HG02642 (cell line): Measurements from ENCODE around the gene ZNF653.

ENCODE experiments used
- ATAC-seq: cut with Tn5 transposase; IDR thresholded peaks from one replicate; pipeline ENCODE4 v1.9.1; 2021; ENCODE audit warnings: mild to moderate bottlenecking; ENCODE audit not compliant: unreplicated experiment, poor library complexity

Gene ZNF653

DNA sequence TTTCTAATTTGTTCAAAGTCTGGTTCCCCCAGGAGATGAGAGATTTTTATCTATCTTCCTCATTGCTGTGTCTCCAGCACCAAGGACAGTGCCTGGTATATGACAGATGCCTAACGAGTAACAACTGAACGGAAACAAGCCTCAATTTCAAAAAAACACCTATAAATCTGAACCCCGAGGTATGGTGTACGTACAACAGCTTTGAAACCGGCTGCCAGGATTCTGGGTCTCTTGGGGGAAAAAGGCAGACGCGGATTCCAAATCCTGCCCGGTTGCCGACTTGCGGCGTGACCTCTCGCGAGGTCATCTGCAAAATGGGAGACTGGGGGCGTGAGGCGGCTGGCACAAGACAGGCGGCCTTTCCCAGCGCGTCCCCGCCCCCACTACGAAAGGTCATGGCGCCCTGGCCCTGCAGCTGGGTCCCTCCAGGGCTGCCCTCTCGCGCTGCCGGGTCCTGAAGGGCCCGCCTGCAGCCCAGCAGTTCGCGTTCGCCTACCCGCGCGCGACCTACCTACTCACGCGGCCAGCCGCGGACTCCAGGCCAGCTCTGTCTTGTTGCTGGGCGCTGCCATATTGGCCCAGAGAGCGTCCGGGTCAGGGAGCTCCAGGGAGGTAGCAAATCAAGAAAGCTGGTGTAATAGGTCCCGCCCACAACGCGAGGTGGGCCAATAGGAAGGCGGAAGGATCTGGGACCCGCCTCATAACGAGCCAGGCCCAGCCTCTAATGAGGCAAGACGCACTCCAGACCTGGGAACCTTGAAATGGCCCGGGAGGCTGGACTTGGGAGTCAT is 23.1 kb upstream of the ZNF653 start, which contains the start of gene ECSIT:
Gene ECSIT (minus strand): TSS at position 584 of the 791 bp plus-strand sequence. CDS start 9,964 bp downstream, outside the sequence.
- ATAC-seq = peak; percentile 97

DNA sequence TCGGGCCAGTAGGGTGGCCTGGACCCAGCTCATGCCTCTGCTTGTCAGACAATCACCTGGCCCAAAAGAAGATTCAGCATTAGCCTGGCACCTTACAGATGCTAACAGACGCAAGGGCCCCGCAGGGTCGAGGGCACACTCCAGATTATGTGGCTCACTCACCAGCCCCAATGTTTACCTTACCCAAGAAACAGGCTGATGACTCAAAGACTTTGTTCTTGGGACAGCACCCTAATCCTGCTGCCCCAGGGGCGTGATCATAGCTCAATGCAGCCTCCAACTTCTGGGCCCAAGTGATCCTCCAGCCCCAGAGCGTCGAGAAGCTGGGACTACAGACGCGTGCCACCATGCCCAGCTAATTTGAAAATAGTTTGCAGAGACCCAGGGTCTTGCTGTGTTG is 13.5 kb upstream of the ZNF653 start:
- ATAC-seq = no peak

DNA sequence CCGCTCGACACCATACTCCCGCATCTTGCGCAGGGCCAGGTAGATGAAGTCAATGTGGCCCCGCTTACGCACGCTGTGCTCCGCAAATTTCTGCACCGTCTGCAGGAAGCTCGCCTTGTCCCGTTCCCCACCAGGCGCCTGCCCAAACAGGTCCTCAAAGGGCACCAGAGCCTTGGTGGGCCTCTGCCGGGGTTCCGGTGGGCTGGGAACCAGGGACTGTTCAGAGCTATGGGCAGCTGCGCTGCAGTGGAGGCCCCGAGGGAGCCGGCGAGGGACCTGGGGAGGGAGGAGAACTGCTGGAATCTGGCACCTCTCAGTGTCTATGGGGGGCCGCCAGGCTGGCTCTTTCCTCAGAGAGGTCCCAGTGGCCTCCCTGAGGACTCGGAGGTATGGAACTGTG is 8.3 kb upstream of the ZNF653 start:
- no peak for ATAC-seq

DNA sequence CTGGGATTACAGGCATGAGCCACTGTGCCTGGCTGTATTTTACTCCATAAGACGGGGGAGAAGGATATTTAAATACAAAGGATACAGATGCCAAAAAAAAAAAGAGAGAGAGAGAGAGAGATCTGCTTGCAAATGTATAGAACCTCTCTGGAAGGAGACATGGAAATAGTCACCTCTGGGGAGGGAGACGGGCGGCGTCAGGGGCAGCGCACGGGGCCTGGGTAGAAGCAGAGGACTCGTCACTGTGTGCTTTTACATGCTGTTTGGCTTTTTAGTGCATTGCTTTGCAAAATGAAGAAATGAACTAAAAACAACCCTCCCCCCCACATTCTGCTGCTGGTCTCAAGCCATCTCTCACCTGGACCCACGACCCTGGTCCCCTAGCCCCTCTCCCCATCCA is 4.8 kb upstream of the ZNF653 start:
- ATAC-seq = no peak

DNA sequence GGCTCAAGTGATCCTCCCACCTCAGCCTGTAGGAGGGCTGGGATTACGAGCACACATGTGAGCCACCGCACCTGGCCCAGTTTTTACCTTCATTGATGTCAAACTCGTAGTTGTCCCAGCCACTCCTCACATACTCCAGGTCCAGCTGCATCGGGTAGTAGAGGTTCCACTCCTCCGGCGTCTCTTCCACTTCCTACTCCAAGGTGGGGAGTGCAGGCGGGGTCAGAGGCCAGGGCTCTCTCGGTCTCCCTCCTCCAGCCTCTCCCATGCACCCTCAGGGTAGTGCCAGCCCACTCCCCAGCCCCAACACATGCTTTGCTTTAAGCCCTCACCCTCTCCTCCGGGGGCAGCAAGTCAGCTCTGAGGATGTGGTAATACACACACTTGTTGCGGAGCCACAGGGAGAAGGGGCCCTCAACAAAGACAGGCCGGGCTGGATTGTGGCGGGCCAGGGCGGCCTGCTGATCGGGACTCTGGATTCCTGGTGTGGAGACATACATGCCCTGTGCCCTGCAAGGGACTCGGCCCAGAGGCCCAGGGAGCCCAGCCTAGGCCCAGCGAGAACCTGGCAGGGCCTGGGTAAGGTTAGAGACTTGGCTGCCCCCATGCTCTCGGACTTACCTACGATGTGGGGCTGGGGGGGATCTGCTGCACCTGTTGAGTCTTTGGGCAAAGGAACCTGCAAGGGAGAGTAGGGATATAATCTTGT is 1.9 kb upstream of the ZNF653 start:
- no peak for ATAC-seq

DNA sequence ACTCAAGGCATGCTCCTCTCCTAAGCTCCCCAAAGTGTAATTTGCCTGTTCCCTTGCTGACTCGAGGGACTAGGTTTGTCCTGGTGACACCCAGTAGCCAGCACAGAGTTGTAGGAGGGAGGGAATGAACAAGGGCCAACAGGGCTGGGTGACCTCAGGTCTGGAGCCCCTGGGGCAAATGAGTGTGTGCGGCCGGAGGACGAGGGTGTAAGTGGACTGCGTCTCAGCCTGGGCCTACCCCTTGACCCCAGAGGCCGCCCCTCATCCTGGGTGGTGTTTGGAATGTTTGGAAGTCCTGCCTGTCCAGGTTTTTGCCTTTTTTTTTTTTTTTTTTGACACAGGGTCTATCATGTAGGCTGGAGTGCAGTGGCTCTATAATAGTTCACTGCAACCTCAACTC is 1.3 kb upstream of the ZNF653 start:
- no peak for ATAC-seq

DNA sequence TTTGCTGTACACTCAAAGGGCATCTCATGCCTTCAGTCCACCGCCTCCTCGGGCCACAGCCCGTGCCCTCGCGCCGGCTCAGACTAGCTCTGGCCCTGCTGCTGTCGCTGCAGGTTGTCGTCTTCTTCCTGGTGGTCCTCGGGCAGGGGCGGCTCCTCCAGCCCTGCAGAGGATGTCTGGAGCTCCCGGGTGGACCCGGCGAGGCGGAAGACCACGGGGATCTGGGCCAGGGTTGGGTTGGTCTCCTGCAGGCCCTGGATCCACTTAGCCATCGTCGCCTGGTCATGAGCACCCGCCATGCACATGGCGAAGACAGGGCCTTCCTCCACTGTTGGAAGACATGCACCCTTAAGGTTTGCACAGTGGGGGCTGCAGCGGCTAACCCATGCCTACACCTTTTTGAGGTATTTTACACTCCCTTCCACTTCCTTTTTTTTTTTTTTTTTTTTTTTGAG is 489 bp upstream of the ZNF653 start:
- peak; percentile 25 for ATAC-seq

DNA sequence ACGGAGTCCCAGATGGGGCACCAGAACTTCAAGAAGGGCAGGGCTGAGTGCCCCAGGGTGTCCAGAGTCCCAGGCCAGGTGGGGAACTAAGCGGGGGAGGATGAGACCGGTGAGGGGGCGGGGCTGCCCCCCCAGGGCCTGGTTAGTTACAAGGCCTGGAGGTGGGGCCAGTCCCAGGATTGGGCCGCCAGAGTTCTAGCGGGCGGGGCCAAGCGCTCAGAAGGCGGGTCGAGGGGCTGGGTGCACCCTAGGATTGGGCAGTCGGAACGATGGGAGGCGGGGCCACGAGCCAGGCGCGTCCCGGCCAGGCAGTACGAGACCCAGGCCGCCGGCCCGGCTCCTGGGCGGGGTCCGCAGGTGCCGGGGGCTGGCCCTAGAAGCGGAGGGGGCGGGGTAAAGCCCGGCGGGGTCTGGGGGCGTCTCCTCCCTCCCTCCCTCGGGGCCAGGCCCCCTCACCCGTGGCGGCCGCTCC is 571 bp downstream of the ZNF653 start:
- peak; percentile 92 for ATAC-seq

DNA sequence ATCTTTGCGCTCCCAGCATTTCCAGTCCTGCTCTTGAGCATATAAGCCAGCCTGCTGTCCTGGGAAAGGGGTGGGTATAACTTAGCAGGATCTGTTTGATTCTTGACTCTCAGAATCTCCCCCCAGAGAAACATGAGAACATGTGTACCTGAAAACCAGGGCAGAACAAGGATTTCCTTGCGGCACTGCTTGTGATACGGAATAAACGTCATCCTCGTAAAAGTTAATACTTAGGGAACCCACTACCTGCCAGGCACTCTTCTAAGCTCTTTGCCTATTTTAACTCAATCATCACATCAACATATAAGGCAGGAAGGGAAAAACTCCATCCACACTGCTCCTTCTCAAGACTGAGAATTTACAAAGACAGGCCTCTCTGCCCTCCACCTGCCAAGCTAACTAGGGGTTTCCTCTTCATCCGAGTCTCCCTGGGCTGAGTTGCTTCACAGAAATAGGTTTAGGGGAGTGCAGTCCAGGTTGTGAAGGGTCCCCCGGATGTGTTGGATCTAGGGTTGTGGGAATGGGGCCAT is 1.1 kb downstream of the ZNF653 start:
- no peak for ATAC-seq

DNA sequence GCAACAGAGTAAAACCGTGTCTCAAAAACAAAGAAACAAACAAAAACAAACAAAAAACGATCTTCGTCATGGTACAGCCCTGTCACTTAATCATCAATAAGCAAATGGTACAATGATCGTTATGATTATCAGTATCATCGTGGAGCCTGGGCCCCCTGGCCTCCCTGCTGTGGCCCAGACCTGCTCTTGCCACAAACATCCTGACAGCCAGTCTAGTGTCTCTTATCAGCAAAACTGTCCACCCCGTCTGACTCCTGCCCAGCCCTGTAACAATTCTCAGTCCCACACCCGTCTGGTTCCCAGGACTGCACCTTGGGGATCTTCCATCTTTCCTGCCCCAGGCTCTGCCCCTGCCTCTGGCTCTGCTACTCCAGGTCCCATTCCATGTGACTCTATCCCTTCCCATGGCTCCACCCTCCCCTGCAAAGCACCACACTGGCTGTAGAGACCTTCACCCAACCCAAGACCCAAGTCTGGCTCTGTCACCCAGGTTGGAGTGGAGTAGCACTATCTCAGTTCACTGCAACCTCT is 5.7 kb downstream of the ZNF653 start:
- ATAC-seq = no peak

DNA sequence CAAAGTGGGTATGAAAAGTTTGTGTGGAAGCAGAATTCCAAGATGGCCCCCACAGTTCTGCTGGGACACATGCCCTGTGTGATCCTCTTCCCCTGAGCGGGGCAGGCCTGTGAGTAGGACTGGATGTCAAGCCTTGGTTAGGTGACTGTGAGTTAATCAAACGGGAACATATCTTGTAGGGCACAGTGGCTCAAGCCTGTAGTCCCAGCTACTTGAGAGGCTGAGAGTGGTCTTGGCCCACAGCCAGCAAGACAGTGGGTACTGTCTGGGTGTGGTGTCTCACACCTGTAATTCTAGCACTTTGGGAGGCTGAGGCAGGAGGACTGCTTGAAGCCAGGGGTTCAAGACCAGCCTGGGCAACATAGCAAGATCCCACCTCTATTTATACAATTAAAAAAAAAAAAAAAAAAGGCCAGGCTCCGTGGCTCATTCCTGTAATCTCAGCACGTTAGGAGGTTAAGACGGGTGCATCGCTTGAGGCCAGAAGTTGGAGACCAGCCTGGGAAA is 6.4 kb downstream of the ZNF653 start:
- ATAC-seq = no peak

DNA sequence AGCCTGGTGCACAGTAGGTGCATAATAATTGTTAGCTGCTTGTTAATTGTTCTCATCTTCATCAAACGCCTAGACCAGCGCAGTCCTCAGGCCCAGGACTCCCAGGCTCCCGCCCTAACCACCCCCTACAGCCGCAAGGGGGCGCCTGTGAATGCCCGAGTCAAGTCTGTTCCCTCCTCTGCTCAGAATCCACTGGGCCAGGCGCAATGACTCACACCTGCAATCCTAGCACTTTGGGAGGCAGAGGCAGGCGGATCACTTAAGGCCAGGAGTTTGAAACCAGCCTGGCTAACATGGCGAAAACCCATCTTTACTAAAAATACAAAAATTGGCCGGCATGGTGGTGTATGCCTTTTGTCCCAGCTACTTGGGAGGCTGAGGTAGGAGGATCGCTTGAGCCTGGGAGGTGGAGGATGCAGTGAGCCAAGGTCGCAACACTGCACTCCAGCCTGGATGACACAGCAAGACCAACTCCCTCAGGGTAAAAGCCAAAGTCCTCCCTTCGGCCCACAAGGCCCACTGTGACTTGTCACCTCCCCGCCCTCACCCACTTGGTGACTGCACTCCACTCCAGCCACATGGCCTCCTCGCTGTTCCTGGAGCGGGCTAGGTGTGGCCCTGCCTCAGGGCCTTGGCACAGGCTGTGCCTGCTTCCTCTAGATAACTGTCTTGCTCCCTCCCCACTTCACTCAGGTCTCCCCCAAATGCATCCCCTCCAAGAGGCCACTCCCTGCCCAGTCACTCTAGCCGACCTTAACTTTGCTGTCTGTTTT is 9.1 kb downstream of the ZNF653 start:
- ATAC-seq = no peak

DNA sequence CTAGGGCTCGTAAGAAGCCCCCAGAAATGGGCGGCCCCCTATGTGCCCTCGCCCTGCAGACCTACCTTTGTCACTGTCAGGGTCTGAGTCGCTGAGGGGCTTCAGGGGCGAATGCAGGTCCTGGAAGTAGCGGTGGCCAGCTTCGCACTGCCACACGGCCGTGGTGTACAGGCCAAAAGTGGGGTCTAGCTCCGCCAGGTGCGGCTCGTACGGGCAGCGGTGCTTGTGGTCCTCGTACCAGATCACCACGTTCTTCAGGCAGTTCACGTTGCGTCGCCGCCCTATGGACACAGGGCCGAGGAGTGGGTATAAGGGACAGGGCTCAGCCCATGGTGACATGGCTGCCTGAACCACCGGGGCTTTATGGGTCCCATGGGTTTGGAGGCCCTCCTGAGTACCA is 9.8 kb downstream of the ZNF653 start:
- ATAC-seq = no peak

DNA sequence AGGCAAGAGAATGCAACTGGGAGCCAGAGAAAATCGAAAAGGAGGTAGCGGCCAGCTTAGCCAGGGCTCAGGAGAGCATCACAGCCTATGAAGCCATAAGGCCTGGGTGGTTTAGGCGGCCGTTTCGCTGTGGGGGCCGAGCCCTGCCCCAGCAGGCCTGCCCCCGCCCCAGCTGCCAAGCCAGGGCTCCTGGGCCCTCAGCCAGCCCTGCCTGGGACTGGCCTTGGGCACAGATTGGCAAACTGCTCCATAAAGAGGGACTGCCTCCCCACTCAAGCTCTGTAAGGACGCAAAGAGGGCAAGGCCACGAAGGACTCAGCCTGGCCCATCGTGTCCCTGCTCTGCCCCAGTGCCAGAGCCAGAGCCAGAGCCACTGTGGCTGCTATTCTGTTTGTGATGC is 10.2 kb downstream of the ZNF653 start:
- ATAC-seq = no peak

DNA sequence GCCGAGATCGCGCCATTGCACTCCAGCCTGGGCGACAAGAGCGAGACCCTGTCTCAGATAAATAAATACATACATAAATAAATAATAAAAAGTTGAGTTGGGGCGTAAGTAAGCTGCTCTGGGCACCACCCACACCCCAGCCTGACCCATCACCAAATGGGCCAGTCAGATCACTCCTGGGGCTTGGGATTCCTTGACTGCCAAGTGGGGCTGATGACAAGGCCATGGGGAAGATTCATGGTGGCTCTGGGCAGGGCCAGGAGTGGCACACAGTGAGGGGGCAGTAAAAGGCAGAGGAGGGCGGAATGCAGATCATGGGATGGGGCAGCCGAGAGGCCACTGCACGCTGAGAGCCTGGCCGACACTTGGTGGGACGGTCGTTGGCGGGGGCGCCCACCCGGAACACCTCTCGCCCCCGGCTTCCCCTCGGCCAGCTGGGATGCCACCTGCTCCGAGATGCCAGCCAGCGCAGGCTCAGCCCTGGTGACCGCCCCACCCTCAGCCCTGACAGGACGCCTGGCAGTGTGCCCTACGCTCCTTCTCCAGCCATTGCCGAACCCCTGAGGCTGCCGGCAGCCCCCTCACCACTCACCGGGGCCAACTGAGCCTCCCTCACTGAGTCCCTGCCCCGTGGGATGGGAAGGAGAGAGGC is 10.9 kb downstream of the ZNF653 start:
- no peak for ATAC-seq

DNA sequence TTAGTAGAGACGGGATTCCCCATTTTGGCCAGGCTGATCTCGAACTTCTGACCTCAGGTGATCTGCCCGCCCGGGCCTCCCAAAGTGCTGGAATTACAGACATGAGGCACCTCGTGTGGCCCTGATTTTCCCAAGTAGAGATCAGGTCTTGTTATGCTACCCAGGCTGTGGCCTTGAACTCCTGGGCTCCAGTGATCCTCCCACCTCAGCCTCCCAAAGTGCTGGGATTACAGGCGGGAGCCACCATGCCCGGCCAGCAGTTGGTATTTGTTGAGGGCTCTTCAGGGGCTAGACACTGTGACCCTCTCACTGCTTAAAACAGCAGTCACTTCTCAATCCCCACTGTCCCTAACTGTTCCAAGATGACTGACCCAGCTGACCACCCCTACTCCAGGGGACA is 16.3 kb downstream of the ZNF653 start:
- no peak for ATAC-seq

DNA sequence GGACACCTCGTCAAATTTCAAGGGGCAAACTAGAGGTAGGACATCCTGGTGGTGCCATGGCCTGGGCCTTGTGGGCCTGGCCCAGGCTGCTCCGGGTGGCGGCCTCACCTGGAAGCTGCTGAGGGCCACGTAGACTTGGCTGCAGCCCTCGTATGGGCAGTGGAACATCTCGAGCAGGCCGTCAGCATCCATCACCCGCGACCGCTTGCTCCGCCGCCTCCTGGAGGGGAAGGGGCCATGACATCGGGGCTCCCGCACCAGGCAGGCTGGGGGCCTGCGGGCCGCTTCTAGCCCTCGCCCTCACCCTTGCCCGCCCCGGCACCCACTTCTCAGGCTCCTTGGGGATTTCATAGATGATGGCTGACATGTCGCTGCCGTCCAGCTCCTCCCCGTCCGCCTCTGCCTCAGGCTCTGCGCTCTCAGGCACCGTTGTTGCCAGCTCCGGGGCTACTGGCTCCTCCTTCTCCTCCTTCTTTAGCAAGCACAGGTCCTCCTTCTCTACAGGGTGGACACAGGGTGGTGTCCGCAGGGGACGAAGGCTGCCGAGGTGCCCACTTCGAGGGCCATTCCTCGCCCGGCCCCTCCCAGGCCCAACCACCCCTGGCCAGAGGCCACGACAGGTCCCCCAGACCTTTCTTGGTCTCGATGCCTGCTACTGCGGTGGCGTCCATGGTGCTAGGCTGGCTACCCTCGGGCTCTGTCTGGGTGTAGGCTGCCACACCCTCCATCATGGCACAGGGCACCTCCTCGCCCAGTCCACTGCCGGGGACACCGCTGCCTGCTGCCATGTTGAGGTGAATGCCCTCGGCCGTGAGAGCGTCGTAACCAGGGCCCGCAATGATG is 18.8 kb downstream of the ZNF653 start:
- no peak for ATAC-seq

DNA sequence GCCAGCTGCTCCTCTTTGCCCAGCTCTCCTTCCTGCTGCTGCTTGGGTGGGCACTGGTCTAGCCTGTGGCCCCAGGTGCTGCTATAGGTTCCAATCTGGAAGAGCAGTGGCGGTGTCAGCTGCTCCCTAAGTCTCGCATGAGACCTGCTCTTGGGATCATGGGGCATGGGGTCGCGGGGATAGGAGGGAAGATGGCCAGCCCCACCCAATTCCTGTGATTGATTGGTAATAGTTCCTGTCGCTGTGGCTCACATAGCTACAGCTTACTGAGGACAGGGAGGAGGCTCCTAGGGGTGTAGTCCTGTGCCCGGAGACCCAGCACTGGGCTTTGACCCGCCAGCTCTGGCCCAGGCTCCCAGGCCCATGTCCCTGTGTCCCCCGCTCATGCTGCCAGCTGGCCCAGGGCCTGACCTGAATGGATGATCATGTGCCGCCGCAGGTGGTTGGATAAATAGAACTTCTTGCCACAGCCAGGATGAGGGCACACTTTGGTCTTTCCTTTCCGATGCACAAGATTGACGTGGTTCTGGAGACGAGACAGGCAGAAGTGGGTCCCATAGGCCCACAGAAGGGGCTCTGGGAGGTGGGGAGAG is 20.3 kb downstream of the ZNF653 start:
- ATAC-seq = no peak
